Uterus (tissue), 2 donors: ENCODE results near the gene NUBPL.

Experiments
- POLR2A ChIP-seq, 2 donors: fragments of 450-650 bp; IDR thresholded peaks; one replicate each; pipeline ENCODE4 v1.6.1; 2016; ENCODE audit warnings: antibody characterized with exemption in 2 of 2, mild to moderate bottlenecking in 1 of 2, moderate library complexity in 1 of 2
- TF ChIP-seq, protein P1 (sequence below), 4 experiments: fragments of 200-600 bp in 2 of 4; fragments of 450-650 bp in 2 of 4; sonication (generic) in 2 of 4; IDR thresholded peaks; one replicate each; pipeline ENCODE4 v1.5.1; 2016 to 2019; ENCODE audit warnings: antibody characterized with exemption in 4 of 4, mild to moderate bottlenecking in 2 of 4, moderate library complexity in 1 of 4

DNA sequence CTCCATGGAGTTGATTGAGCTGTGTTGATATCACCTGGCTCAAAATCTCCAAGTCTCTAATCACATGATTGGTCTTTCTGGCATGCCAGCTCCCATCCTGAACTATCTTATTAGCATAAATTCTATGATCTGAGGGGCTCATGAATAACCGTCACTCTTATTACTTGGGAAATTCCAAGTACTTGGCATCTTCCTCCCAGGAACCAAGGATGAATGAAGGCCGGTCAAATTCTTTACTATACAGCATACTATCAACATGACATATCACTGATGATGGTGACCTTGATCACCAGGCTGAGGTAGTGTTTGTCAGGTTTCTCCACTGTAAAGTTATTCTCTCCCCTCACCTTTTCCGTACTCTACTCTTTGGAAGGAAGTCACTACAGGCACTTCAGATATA is 16.4 kb upstream of the NUBPL start:
- TF ChIP-seq, protein P1, sequence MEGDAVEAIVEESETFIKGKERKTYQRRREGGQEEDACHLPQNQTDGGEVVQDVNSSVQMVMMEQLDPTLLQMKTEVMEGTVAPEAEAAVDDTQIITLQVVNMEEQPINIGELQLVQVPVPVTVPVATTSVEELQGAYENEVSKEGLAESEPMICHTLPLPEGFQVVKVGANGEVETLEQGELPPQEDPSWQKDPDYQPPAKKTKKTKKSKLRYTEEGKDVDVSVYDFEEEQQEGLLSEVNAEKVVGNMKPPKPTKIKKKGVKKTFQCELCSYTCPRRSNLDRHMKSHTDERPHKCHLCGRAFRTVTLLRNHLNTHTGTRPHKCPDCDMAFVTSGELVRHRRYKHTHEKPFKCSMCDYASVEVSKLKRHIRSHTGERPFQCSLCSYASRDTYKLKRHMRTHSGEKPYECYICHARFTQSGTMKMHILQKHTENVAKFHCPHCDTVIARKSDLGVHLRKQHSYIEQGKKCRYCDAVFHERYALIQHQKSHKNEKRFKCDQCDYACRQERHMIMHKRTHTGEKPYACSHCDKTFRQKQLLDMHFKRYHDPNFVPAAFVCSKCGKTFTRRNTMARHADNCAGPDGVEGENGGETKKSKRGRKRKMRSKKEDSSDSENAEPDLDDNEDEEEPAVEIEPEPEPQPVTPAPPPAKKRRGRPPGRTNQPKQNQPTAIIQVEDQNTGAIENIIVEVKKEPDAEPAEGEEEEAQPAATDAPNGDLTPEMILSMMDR (IDR thresholded peaks at IDR 0.05) = no peak
- no peak for TF ChIP-seq POLR2A (IDR thresholded peaks at IDR 0.05)
